GM12872 (cell line): ENCODE measurements around the gene PRTG.

Experiments used
- CTCF ChIP-seq: IDR thresholded peaks from 3 replicates; pipeline ENCODE4 v1.5.1; 2011; ENCODE audit warnings: low read depth, mild to moderate bottlenecking, low read length, moderate library complexity; ENCODE audit not compliant: insufficient read depth

The PRTG gene

GRCh38 chr15:55766676-55767075 lies 23.7 kb upstream of the PRTG start:
- TF ChIP-seq CTCF: no peak

- TF ChIP-seq CTCF: no peak
These were observed 21.4 kb upstream of the PRTG start for GRCh38 chr15:55764398-55764797.

- TF ChIP-seq CTCF: no peak
These were observed 15.6 kb upstream of the PRTG start for GRCh38 chr15:55758580-55758986.

- TF ChIP-seq CTCF: no peak
These were observed 7.8 kb upstream of the PRTG start for GRCh38 chr15:55750706-55751105.

GRCh38 chr15:55743729-55744655 lies 1.0 kb upstream of the PRTG start:
- TF ChIP-seq CTCF: no peak

- no peak for TF ChIP-seq CTCF
These were observed 440 bp downstream of the PRTG start for GRCh38 chr15:55742498-55742926.

- no peak for TF ChIP-seq CTCF
These were observed 987 bp downstream of the PRTG start for GRCh38 chr15:55741833-55742497.
